Measurements from ENCODE around the gene RNF208.

RNF208 gene

GRCh38 chr9:137236936-137237421 lies 14.9 kb upstream of the RNF208 start:
- Mint-ChIP-seq H3K36me3 (ENCODE audit: low read depth) (peaks cover 4% of the 10 kb centered on the region), H3K4me1 (ENCODE audit: low read depth) (peaks cover 2% of the 10 kb centered on the region), H3K4me3 (no peak overlapping the region), H3K27me3 (ENCODE audit: low read depth) (no peaks in the 10 kb centered on the region), H3K9me3 (no peaks in the 10 kb centered on the region), H3K27ac (no peak overlapping the region)

GRCh38 chr9:137236238-137236935 lies 14.3 kb upstream of the RNF208 start:
- peaks cover 4% of the 10 kb centered on the region for H3K36me3 Mint-ChIP-seq (ENCODE audit: low read depth)
- H3K4me1 Mint-ChIP-seq (ENCODE audit: low read depth): peaks cover 2% of the 10 kb centered on the region
- no peaks in the 10 kb centered on the region for H3K27me3 Mint-ChIP-seq (ENCODE audit: low read depth)
- H3K27ac Mint-ChIP-seq: no peak overlapping the region
- no peak overlapping the region for H3K4me3 Mint-ChIP-seq
- no peaks in the 10 kb centered on the region for H3K9me3 Mint-ChIP-seq

- Mint-ChIP-seq H3K4me3 (no peak overlapping the region), H3K36me3 (ENCODE audit: low read depth) (no peaks in the 10 kb centered on the region), H3K27me3 (ENCODE audit: low read depth) (no peaks in the 10 kb centered on the region), H3K9me3 (no peaks in the 10 kb centered on the region), H3K27ac (no peak overlapping the region), H3K4me1 (ENCODE audit: low read depth) (peaks cover 2% of the 10 kb centered on the region)
These were observed 13.6 kb upstream of the RNF208 start for GRCh38 chr9:137235424-137236237.

GRCh38 chr9:137234758-137235423 lies 12.9 kb upstream of the RNF208 start:
- Mint-ChIP-seq H3K4me3 (no peak overlapping the region), H3K27me3 (ENCODE audit: low read depth) (no peaks in the 10 kb centered on the region), H3K27ac (no peak overlapping the region), H3K9me3 (no peaks in the 10 kb centered on the region), H3K4me1 (ENCODE audit: low read depth) (peaks cover 2% of the 10 kb centered on the region), H3K36me3 (ENCODE audit: low read depth) (no peaks in the 10 kb centered on the region)

GRCh38 chr9:137234055-137234697 lies 12.1 kb upstream of the RNF208 start:
- no peaks in the 10 kb centered on the region for H3K9me3 Mint-ChIP-seq
- H3K4me3 Mint-ChIP-seq: no peak overlapping the region
- no peaks in the 10 kb centered on the region for H3K36me3 Mint-ChIP-seq (ENCODE audit: low read depth)
- H3K4me1 Mint-ChIP-seq (ENCODE audit: low read depth): peaks cover 2% of the 10 kb centered on the region
- H3K27ac Mint-ChIP-seq: no peak overlapping the region
- no peaks in the 10 kb centered on the region for H3K27me3 Mint-ChIP-seq (ENCODE audit: low read depth)

- no peaks in the 10 kb centered on the region for H3K4me1 Mint-ChIP-seq (ENCODE audit: low read depth)
- H3K36me3 Mint-ChIP-seq (ENCODE audit: low read depth): no peaks in the 10 kb centered on the region
- no peak overlapping the region for H3K27ac Mint-ChIP-seq
These were observed 11.3 kb upstream of the RNF208 start for GRCh38 chr9:137233143-137233980.

GRCh38 chr9:137232510-137232909 lies 10.5 kb upstream of the RNF208 start:
- H3K36me3 Mint-ChIP-seq (ENCODE audit: low read depth): no peaks in the 10 kb centered on the region
- H3K27ac Mint-ChIP-seq: no peak overlapping the region
- H3K4me1 Mint-ChIP-seq (ENCODE audit: low read depth): peaks cover 2% of the 10 kb centered on the region
- H3K4me3 Mint-ChIP-seq: no peak overlapping the region
- H3K27me3 Mint-ChIP-seq (ENCODE audit: low read depth): no peaks in the 10 kb centered on the region
- H3K9me3 Mint-ChIP-seq: no peaks in the 10 kb centered on the region

More at GRCh38 chr9:137233143-137233980, 11.3 kb upstream of the RNF208 start:
- Mint-ChIP-seq H3K4me3 (no peak overlapping the region), H3K9me3 (no peaks in the 10 kb centered on the region), H3K27me3 (ENCODE audit: low read depth) (no peaks in the 10 kb centered on the region)

- no peaks in the 10 kb centered on the region for H3K9me3 Mint-ChIP-seq
- H3K4me3 Mint-ChIP-seq: no peak overlapping the region
- H3K36me3 Mint-ChIP-seq (ENCODE audit: low read depth): no peaks in the 10 kb centered on the region
- no peaks in the 10 kb centered on the region for H3K27me3 Mint-ChIP-seq (ENCODE audit: low read depth)
- no peak overlapping the region for H3K27ac Mint-ChIP-seq
- H3K4me1 Mint-ChIP-seq (ENCODE audit: low read depth): peaks cover 3% of the 10 kb centered on the region
These were observed 10.1 kb upstream of the RNF208 start for GRCh38 chr9:137232101-137232500.

- Mint-ChIP-seq H3K4me3 (no peak overlapping the region), H3K27me3 (ENCODE audit: low read depth) (no peaks in the 10 kb centered on the region), H3K9me3 (no peaks in the 10 kb centered on the region), H3K36me3 (ENCODE audit: low read depth) (no peaks in the 10 kb centered on the region), H3K27ac (no peak overlapping the region), H3K4me1 (ENCODE audit: low read depth) (peaks cover 3% of the 10 kb centered on the region)
These were observed 9.5 kb upstream of the RNF208 start for GRCh38 chr9:137231372-137232039.

GRCh38 chr9:137230705-137231371 lies 8.8 kb upstream of the RNF208 start, which contains the start of gene SLC34A3:
Gene SLC34A3, plus strand, starts transcription at chr9:137230901. Its CDS starts 802 bp downstream, at chr9:137231703.
- Mint-ChIP-seq H3K4me3 (no peak within 1 kb of the TSS), H3K27me3 (ENCODE audit: low read depth) (no peaks in the 10 kb centered on the region), H3K4me1 (ENCODE audit: low read depth) (peaks cover 3% of the 10 kb centered on the region), H3K27ac (no peak within 1 kb of the TSS), H3K36me3 (ENCODE audit: low read depth) (no peaks in the 10 kb centered on the region), H3K9me3 (no peaks in the 10 kb centered on the region)

GRCh38 chr9:137229903-137230704 lies 8.1 kb upstream of the RNF208 start:
- Mint-ChIP-seq H3K9me3 (no peaks in the 10 kb centered on the region), H3K27ac (no peak overlapping the region), H3K27me3 (ENCODE audit: low read depth) (no peaks in the 10 kb centered on the region)

More at GRCh38 chr9:137229903-137230704, 8.1 kb upstream of the RNF208 start:
- Mint-ChIP-seq H3K36me3 (ENCODE audit: low read depth) (no peaks in the 10 kb centered on the region), H3K4me1 (ENCODE audit: low read depth) (peaks cover 3% of the 10 kb centered on the region), H3K4me3 (no peak overlapping the region)

All from T-helper 1 cell treated with Interleukin-12 subunit alpha and Interleukin-12 subunit beta and Interleukin-4 antibody, amounts not matched to agents 30 μg/mL and 1 μg/mL, for 36 hours (primary cell).